ENCODE results near the gene FBXO41.

- TF ChIP-seq, protein P1, sequence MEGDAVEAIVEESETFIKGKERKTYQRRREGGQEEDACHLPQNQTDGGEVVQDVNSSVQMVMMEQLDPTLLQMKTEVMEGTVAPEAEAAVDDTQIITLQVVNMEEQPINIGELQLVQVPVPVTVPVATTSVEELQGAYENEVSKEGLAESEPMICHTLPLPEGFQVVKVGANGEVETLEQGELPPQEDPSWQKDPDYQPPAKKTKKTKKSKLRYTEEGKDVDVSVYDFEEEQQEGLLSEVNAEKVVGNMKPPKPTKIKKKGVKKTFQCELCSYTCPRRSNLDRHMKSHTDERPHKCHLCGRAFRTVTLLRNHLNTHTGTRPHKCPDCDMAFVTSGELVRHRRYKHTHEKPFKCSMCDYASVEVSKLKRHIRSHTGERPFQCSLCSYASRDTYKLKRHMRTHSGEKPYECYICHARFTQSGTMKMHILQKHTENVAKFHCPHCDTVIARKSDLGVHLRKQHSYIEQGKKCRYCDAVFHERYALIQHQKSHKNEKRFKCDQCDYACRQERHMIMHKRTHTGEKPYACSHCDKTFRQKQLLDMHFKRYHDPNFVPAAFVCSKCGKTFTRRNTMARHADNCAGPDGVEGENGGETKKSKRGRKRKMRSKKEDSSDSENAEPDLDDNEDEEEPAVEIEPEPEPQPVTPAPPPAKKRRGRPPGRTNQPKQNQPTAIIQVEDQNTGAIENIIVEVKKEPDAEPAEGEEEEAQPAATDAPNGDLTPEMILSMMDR (IDR thresholded peaks at IDR 0.05 in 4 of 5, conservative IDR thresholded peaks at IDR 0.05 in 1 of 5), result no peak
- no peak for TF ChIP-seq POLR2A (IDR thresholded peaks at IDR 0.05)
These were observed 73.6 kb downstream of the FBXO41 start for GRCh38 chr2:73210696-73211095.
